ENCODE data around the gene TMEM245. TPM values are rescaled to one million over a fixed set of nuclear protein-coding genes. Genes with fewer than 3 reads are reported as not detected.

Gene TMEM245
- total RNA-seq, 2 donors from 2014 or later: 76.5 to 95.4 TPM

GRCh38 chr9:109122726-109123621 lies 3.2 kb upstream of the TMEM245 start:
- no peak for DNase-seq (ENCODE audit: low spot score)
- H3K4me3 ChIP-seq: no peak overlapping the region
- no peaks in the 10 kb centered on the region for H3K9me3 ChIP-seq
- TF ChIP-seq CTCF (IDR thresholded peaks at IDR 0.05): no peak
- no peak overlapping the region for H3K27ac ChIP-seq
- H3K36me3 ChIP-seq: no peaks in the 10 kb centered on the region
- H3K27me3 ChIP-seq (replicated peaks; ENCODE audit: insufficient read depth): no peaks in the 10 kb centered on the region
- no peak for ATAC-seq (ENCODE audit: insufficient number of reproducible peaks, low FRiP score, low read depth)
- peaks cover 1 to 13% of the 10 kb centered on the region in 2 donors for H3K4me1 ChIP-seq (ENCODE audit: control insufficient read depth in 1 of 2, low read depth in 2 of 2)

GRCh38 chr9:109121232-109121796 lies 1.6 kb upstream of the TMEM245 start:
- ATAC-seq (ENCODE audit: insufficient number of reproducible peaks, low FRiP score, low read depth): no peak

GRCh38 chr9:109120204-109120789 lies 550 bp upstream of the TMEM245 start:
- peaks cover 21 to 40% of the 10 kb centered on the region in 2 donors for H3K4me1 ChIP-seq (ENCODE audit: control insufficient read depth in 1 of 2, low read depth in 2 of 2)
- H3K36me3 ChIP-seq: no peaks in the 10 kb centered on the region
- H3K9me3 ChIP-seq: no peaks in the 10 kb centered on the region
- no peak for TF ChIP-seq CTCF (IDR thresholded peaks at IDR 0.05)
- H3K4me3 ChIP-seq: no peak overlapping the region
- no peak for DNase-seq (ENCODE audit: low spot score)
- H3K27ac ChIP-seq: no peak overlapping the region
- ATAC-seq (ENCODE audit: insufficient number of reproducible peaks, low FRiP score, low read depth): no peak
- H3K27me3 ChIP-seq (replicated peaks; ENCODE audit: insufficient read depth): no peaks in the 10 kb centered on the region

More at GRCh38 chr9:109121232-109121796, 1.6 kb upstream of the TMEM245 start:
- no peaks in the 10 kb centered on the region for H3K27me3 ChIP-seq (replicated peaks; ENCODE audit: insufficient read depth)
- no peaks in the 10 kb centered on the region for H3K9me3 ChIP-seq
- no peaks in the 10 kb centered on the region for H3K36me3 ChIP-seq
- no peak for TF ChIP-seq CTCF (IDR thresholded peaks at IDR 0.05)
- H3K27ac ChIP-seq: no peak overlapping the region
- DNase-seq (ENCODE audit: low spot score): no peak
- H3K4me3 ChIP-seq: no peak overlapping the region
- H3K4me1 ChIP-seq (ENCODE audit: control insufficient read depth in 1 of 2, low read depth in 2 of 2): peaks cover 14 to 30% of the 10 kb centered on the region in 2 donors

- peaks cover 35 to 53% of the 10 kb centered on the region in 2 donors for H3K4me1 ChIP-seq (ENCODE audit: control insufficient read depth in 1 of 2, low read depth in 2 of 2)
- TF ChIP-seq CTCF (IDR thresholded peaks at IDR 0.05): no peak
- H3K27ac ChIP-seq: peak overlapping the region; percentile 83 to 91
- H3K9me3 ChIP-seq: no peaks in the 10 kb centered on the region
- H3K4me3 ChIP-seq: peak overlapping the region; percentile 89
- DNase-seq (ENCODE audit: low spot score) (no peak), ATAC-seq (ENCODE audit: insufficient number of reproducible peaks, low FRiP score, low read depth) (no peak)
- H3K36me3 ChIP-seq: no peaks in the 10 kb centered on the region
- H3K27me3 ChIP-seq (replicated peaks; ENCODE audit: insufficient read depth): no peaks in the 10 kb centered on the region
Measured at GRCh38 chr9:109118808-109119438, 824 bp downstream of the TMEM245 start.

Data from thoracic aorta (tissue), 2 donors.